Sciatic nerve (tissue), 1 donor: ENCODE data around the gene NKTR. TPM values are rescaled to one million over a fixed set of nuclear protein-coding genes. Genes with fewer than 3 reads are reported as not detected.

Source experiments
- total RNA-seq: library from RNA; stranded (reverse); fragmentation: NEBNext Ultra II Directional; extraction: Animal tissue kit (Norgen Biotek cat#: 25700); gene quantifications from one replicate; pipeline ENCODE4 v1.2.1, GENCODE V29; 2021
- donor health status: DM: no; HTN: no; CAD: no.

The NKTR gene
- total RNA-seq, 1 donor from 2014 or later = 149 TPM

Other genes with a start within 250 kb of the NKTR start
- not detected for gene LYZL4, start 190.1 kb upstream of the NKTR start, total RNA-seq
- 5.8 TPM for gene VIPR1, start 98.0 kb upstream of the NKTR start, total RNA-seq
- gene SEC22C, start 18.7 kb upstream of the NKTR start, total RNA-seq = 59.5 TPM
- gene SS18L2, start 9.8 kb upstream of the NKTR start, total RNA-seq = 16.0 TPM
- gene ZBTB47, start 53.0 kb downstream of the NKTR start, total RNA-seq = 48.9 TPM
- gene KLHL40, start 84.9 kb downstream of the NKTR start, total RNA-seq = 0.13 TPM
- gene HHATL, start 102.1 kb downstream of the NKTR start, total RNA-seq = not detected
- 3.1 TPM for gene CCDC13, start 172.6 kb downstream of the NKTR start, total RNA-seq
- 71.4 TPM for gene HIGD1A, start 203.8 kb downstream of the NKTR start, total RNA-seq
- gene ACKR2, start 208.8 kb downstream of the NKTR start, total RNA-seq = 19.0 TPM